ENCODE data around the gene MISP.

DNA sequence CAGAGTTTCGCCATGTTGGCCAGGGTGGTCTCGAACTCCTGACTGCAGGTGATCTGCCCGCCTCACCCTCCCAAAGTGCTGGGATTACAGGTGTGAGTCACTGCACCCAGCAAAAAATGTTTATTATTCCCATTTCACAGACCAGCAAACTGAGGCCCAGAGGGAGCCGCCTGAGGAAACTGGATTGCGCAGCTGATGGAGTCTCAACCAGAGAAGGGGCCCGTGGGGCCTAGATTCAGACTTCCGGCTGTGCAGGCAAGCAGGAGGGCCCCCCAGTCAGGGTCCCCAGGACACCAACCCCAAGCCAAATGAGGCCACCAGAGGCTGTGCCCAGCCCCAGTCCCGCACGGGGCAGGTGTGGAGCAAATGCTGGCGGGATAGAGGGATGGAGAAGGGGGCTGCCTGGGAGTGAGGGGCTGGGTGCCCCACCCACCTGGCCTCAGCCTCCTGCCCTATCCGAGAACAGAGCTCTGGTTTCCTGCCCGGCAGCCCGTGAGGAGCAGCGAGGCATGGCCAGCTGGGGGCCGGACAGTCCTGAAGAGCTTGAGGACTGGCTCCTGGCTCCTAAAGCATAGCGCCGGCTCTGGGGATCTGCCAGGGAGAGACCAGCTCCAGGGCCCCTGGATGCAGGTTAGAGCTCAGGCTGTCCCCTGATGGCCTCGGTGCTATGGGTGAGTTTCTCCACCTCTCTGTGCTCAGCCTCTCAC is 22.0 kb downstream of the MISP start:
- TF ChIP-seq, protein P1, sequence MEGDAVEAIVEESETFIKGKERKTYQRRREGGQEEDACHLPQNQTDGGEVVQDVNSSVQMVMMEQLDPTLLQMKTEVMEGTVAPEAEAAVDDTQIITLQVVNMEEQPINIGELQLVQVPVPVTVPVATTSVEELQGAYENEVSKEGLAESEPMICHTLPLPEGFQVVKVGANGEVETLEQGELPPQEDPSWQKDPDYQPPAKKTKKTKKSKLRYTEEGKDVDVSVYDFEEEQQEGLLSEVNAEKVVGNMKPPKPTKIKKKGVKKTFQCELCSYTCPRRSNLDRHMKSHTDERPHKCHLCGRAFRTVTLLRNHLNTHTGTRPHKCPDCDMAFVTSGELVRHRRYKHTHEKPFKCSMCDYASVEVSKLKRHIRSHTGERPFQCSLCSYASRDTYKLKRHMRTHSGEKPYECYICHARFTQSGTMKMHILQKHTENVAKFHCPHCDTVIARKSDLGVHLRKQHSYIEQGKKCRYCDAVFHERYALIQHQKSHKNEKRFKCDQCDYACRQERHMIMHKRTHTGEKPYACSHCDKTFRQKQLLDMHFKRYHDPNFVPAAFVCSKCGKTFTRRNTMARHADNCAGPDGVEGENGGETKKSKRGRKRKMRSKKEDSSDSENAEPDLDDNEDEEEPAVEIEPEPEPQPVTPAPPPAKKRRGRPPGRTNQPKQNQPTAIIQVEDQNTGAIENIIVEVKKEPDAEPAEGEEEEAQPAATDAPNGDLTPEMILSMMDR (IDR thresholded peaks at IDR 0.05), result no peak
- TF ChIP-seq POLR2A (IDR thresholded peaks at IDR 0.05), result no peak

Data from breast epithelium (tissue), 3 donors.